Measurements from ENCODE around the gene STXBP1.
"Not testable (repeated sequence)": the region's sequence is repeated elsewhere in the genome, so short reads cannot be mapped to it uniquely, and the experiment has no call there.

STXBP1 gene

GRCh38 chr9:127578627-127578951, 33.5 kb upstream of the STXBP1 start:
- no peak for DNase-seq (ENCODE audit: low read depth)

- peak; percentile 39 for DNase-seq (ENCODE audit: low read depth)
Observed at GRCh38 chr9:127578952-127579853, 32.9 kb upstream of the STXBP1 start.

- no peak for DNase-seq (ENCODE audit: low read depth)
Observed at GRCh38 chr9:127580366-127580765, 31.7 kb upstream of the STXBP1 start.

- no peak for DNase-seq (ENCODE audit: low read depth)
Observed at GRCh38 chr9:127580879-127581475, 31.1 kb upstream of the STXBP1 start.

- not testable (repeated sequence) for DNase-seq (ENCODE audit: low read depth)
Observed at GRCh38 chr9:127584474-127584805, 27.6 kb upstream of the STXBP1 start.

- DNase-seq (ENCODE audit: low read depth) = no peak
Observed at GRCh38 chr9:127585161-127585819, 26.8 kb upstream of the STXBP1 start.

GRCh38 chr9:127586096-127586495, 26.0 kb upstream of the STXBP1 start:
- no peak for DNase-seq (ENCODE audit: low read depth)

GRCh38 chr9:127586537-127586936, 25.5 kb upstream of the STXBP1 start:
- no peak for DNase-seq (ENCODE audit: low read depth)

GRCh38 chr9:127587966-127588365, 24.1 kb upstream of the STXBP1 start:
- no peak for DNase-seq (ENCODE audit: low read depth)

GRCh38 chr9:127588740-127589506, 23.2 kb upstream of the STXBP1 start:
- DNase-seq (ENCODE audit: low read depth) = no peak

GRCh38 chr9:127589955-127590370, 22.1 kb upstream of the STXBP1 start:
- no peak for DNase-seq (ENCODE audit: low read depth)

- no peak for DNase-seq (ENCODE audit: low read depth)
Observed at GRCh38 chr9:127595611-127596010, 16.5 kb upstream of the STXBP1 start.

GRCh38 chr9:127598839-127599549, 13.1 kb upstream of the STXBP1 start:
- no peak for DNase-seq (ENCODE audit: low read depth)

- no peak for DNase-seq (ENCODE audit: low read depth)
Observed at GRCh38 chr9:127599550-127599891, 12.6 kb upstream of the STXBP1 start.

GRCh38 chr9:127603226-127603625, 8.9 kb upstream of the STXBP1 start:
- DNase-seq (ENCODE audit: low read depth) = no peak

- DNase-seq (ENCODE audit: low read depth) = no peak
Observed at GRCh38 chr9:127606043-127606442, 6.0 kb upstream of the STXBP1 start.

- DNase-seq (ENCODE audit: low read depth) = peak; percentile 52
Observed at GRCh38 chr9:127608104-127608966, 3.7 kb upstream of the STXBP1 start.

GRCh38 chr9:127611603-127611898, 526 bp upstream of the STXBP1 start:
- no peak for DNase-seq (ENCODE audit: low read depth)

GRCh38 chr9:127612939-127613582, 984 bp downstream of the STXBP1 start:
- DNase-seq (ENCODE audit: low read depth) = no peak

- no peak for DNase-seq (ENCODE audit: low read depth)
Observed at GRCh38 chr9:127613583-127613954, 1.5 kb downstream of the STXBP1 start.

GRCh38 chr9:127614961-127615360, 2.9 kb downstream of the STXBP1 start:
- no peak for DNase-seq (ENCODE audit: low read depth)
